Measurements from ENCODE around the gene DNAAF9.

DNAAF9 gene

DNA sequence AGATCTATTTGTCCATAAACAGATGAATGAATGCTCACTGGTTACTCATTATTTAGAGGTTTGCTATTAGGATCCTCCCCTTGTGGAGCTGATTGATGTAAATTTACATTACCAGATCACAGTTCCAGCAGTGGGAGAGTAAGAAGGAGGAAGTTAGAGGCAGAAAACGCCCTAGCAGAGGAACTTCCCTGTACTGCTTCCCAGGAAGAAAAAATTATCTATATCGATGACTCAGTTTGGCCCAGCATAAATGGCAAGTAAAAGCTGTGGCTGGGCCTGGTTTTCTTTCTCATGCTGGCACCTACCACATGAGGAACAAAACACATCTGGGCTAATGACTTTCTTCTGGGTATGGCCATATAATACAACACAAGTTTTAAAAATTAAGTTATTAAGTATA lies 35.7 kb downstream of the DNAAF9 start:
- no peak for DNase-seq (ENCODE audit: low read depth)

DNA sequence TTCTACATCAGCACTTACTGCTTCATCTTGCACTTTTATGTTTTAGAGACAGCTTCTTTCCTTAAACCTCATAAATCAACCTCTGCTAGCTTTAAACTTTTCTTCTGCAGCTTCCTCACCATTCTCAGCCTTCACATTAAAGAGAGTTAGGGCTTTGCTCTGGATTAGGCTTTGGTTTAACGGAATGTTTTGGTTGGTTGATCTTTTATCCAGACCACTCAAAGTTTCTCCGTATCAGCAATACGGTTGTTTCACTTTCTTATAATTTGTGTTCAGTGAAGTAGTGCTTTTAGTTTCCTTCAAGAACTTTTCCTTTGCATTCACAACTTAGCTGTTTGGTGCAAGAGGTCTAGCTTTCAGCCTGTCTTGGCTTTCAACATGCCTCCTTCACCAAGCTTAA lies 40.4 kb downstream of the DNAAF9 start:
- DNase-seq (ENCODE audit: low read depth): no peak

DNA sequence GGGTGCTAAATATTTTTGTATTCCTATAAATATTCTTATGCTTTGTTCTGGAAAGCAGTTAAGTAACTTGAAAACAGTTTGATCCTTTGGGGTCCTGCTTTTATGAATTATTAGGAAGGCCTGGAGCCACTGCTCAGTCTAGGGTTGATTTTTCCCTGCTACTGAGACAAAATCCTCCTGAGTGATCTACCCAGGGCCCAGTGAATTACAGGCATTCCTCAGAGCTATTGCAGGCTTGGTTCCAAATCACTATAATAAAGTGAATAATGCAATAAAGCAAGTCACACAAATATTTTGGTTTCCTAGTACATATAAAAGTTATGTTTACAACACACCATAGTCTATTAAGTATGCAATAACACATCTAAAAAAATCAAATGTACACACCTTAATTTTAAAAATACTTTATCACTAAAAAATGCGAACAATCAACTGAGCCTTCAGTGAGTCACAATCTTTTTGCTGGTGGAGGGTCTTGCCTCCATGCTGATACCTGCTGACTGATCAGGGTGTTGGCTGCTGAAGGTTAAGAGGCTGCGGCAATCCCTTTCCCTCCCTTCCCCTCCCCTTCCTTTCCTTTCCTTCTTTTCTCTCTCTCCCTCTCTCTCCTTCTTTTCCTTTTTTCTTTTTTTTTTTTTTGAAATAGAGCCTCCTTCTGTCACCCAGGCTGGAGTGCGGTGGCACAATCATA lies 43.0 kb downstream of the DNAAF9 start:
- no peak for DNase-seq (ENCODE audit: low read depth)

GRCh38 chr20:3360752-3361151 lies 46.7 kb downstream of the DNAAF9 start:
- no peak for DNase-seq (ENCODE audit: low read depth)

- DNase-seq (ENCODE audit: low read depth): no peak
Observed at GRCh38 chr20:3358676-3359340, 48.7 kb downstream of the DNAAF9 start.

Measured in non-pigmented ciliary epithelial cell (primary cell).